OCI-LY7 (cell line): Measurements from ENCODE around the gene RAD51B. TPM values are rescaled to one million over a fixed set of nuclear protein-coding genes. Genes with fewer than 3 reads are reported as not detected.

Experiments used
- BruUV-seq: library from RNA; stranded (reverse); fragments of 400-500 nt; replicated peaks from 2 replicates; lab custom pipeline; 2021; lab: Mats Ljungman, UMichigan
- CTCF ChIA-PET: fragments of 300-600 bp; sonication (Branson Sonifier 250); formaldehyde crosslinking; loops from one replicate; lab custom pipeline; 2022; ENCODE audit warnings: antibody characterized with exemption; ENCODE audit not compliant: unreplicated experiment; lab: Charles Lee
- POLR2A ChIA-PET: fragments of 300-600 bp; sonication (Branson Sonifier 250); formaldehyde crosslinking; loops from one replicate; lab custom pipeline; 2022; ENCODE audit warnings: antibody characterized with exemption; lab: Charles Lee
- DNase-seq: peaks from one replicate; pipeline ENCODE4 v3.0.0-alpha.2; 2015; ENCODE audit warnings: low spot score
- H2AFZ ChIP-seq: fragments of 200-600 bp; sonication (generic), shearing (Covaris generic); 2 replicates; pipeline ENCODE4 v1.6.1; 2014; ENCODE audit warnings: mild to moderate bottlenecking, antibody characterized with exemption, low read length, moderate library complexity
- H3K27ac ChIP-seq: fragments of 200-600 bp; sonication (generic); 2 replicates; pipeline ENCODE4 v1.5.1; 2014; ENCODE audit warnings: mixed run types, low read depth, mild to moderate bottlenecking, moderate library complexity, low read length, inconsistent platforms; ENCODE audit not compliant: poor library complexity, severe bottlenecking
- H3K36me3 ChIP-seq: fragments of 200-600 bp; sonication (generic); 2 replicates; pipeline ENCODE4 v1.6.1; 2014; ENCODE audit warnings: mild to moderate bottlenecking, antibody characterized with exemption, low read length, moderate library complexity, mixed read lengths; ENCODE audit not compliant: insufficient read depth
- H3K4me1 ChIP-seq: fragments of 200-600 bp; sonication (generic); 2 replicates; pipeline ENCODE4 v1.5.1; 2014; ENCODE audit warnings: mild to moderate bottlenecking, low read length; ENCODE audit not compliant: insufficient read depth, poor library complexity, severe bottlenecking
- H3K4me2 ChIP-seq: fragments of 200-600 bp; sonication (generic); 2 replicates; pipeline ENCODE4 v1.6.1; 2014; ENCODE audit warnings: mild to moderate bottlenecking, low read length
- H3K4me3 ChIP-seq: fragments of 200-600 bp; sonication (generic); 2 replicates; pipeline ENCODE4 v1.5.1; 2014; ENCODE audit warnings: mild to moderate bottlenecking, low read depth, low read length; ENCODE audit not compliant: poor library complexity, severe bottlenecking
- H3K79me2 ChIP-seq: fragments of 200-600 bp; sonication (generic); 2 replicates; pipeline ENCODE4 v1.6.1; 2016; ENCODE audit warnings: low read depth, mild to moderate bottlenecking, low read length, moderate library complexity, mixed read lengths; ENCODE audit not compliant: insufficient read depth
- H3K9me2 ChIP-seq: fragments of 200-600 bp; sonication (generic); 2 replicates; pipeline ENCODE4 v1.6.1; 2016; ENCODE audit warnings: mild to moderate bottlenecking, low read length, mixed read lengths; ENCODE audit not compliant: insufficient read depth
- H3K9me3 ChIP-seq: fragments of 200-600 bp; sonication (generic); 2 replicates; pipeline ENCODE4 v1.6.1; 2014; ENCODE audit warnings: mild to moderate bottlenecking, mixed run types, low read length, mixed read lengths
- H4K20me1 ChIP-seq: fragments of 200-600 bp; sonication (generic); 2 replicates; pipeline ENCODE4 v1.6.1; 2014; ENCODE audit warnings: mild to moderate bottlenecking, antibody characterized with exemption, low read length, moderate library complexity, mixed read lengths; ENCODE audit not compliant: insufficient read depth
- EZH2phosphoT487 ChIP-seq: fragments of 200-600 bp; sonication (generic); IDR thresholded peaks from 2 replicates; pipeline ENCODE4 v1.6.1; 2018; ENCODE audit warnings: low read depth, borderline replicate concordance, mild to moderate bottlenecking, mixed run types, antibody characterized with exemption, low read length, moderate library complexity, mixed read lengths
- intact Hi-C: fragments of 100-400 bp; cut with micrococcal nuclease; formaldehyde crosslinking; loops from one replicate; pipeline ENCODE4 v1.10.0; 2022; ENCODE audit not compliant: unreplicated experiment
- total RNA-seq, 2 experiments: library from RNA; depleted of rRNA in 1 of 2; stranded (reverse); fragments of >200 nt in 1 of 2; shearing (Covaris generic) in 1 of 2; gene quantifications; 2 replicates each; pipeline ENCODE4 v1.2.3, GENCODE V29; 2014 to 2022
- TF ChIP-seq, protein P1 (sequence below): fragments of 200-600 bp; sonication (generic); conservative IDR thresholded peaks from 2 replicates; pipeline ENCODE4 v1.5.1; 2014; ENCODE audit warnings: mild to moderate bottlenecking, antibody characterized with exemption, low read length, moderate library complexity, mixed read lengths

Gene RAD51B
- total RNA-seq, 2 experiments from 2014 or later = 41.4 to 89.9 TPM

DNA sequence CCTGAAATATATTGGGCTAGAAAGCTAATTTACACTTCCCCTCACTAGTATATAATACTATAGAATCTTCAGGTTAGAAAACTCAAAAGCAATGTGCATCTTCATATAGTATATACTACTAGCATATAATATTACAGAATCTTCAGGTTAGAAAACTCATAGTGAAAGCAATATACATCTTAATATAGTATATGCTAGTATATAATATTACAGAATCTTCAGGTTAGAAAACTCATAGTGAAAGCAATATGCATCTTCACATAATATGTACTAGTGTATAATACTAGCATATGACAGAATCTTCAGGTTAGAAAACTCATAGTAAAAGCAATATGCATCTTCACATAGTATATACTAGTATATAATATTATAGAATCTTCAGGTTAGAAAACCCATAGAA, 643.7 kb downstream of the RAD51B start:
- no peak for TF ChIP-seq EZH2phosphoT487
- TF ChIP-seq, protein P1, sequence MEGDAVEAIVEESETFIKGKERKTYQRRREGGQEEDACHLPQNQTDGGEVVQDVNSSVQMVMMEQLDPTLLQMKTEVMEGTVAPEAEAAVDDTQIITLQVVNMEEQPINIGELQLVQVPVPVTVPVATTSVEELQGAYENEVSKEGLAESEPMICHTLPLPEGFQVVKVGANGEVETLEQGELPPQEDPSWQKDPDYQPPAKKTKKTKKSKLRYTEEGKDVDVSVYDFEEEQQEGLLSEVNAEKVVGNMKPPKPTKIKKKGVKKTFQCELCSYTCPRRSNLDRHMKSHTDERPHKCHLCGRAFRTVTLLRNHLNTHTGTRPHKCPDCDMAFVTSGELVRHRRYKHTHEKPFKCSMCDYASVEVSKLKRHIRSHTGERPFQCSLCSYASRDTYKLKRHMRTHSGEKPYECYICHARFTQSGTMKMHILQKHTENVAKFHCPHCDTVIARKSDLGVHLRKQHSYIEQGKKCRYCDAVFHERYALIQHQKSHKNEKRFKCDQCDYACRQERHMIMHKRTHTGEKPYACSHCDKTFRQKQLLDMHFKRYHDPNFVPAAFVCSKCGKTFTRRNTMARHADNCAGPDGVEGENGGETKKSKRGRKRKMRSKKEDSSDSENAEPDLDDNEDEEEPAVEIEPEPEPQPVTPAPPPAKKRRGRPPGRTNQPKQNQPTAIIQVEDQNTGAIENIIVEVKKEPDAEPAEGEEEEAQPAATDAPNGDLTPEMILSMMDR = no peak
- Histone ChIP-seq H3K36me3 (no peaks in the 10 kb centered on the region), H3K27ac (no peak overlapping the region), H3K79me2 (no peaks in the 10 kb centered on the region), H2AFZ (no peak overlapping the region), H3K9me3 (no peaks in the 10 kb centered on the region), H3K4me1 (no peaks in the 10 kb centered on the region), H3K9me2 (no peaks in the 10 kb centered on the region), H4K20me1 (no peaks in the 10 kb centered on the region), H3K4me2 (no peak overlapping the region), H3K4me3 (no peak overlapping the region)
- ChIA-PET POLR2A (no interaction called here), CTCF (no interaction called here)
- no peak for DNase-seq
- intact Hi-C loops = no loop called here
- no TSS peak for BruUV-seq

DNA sequence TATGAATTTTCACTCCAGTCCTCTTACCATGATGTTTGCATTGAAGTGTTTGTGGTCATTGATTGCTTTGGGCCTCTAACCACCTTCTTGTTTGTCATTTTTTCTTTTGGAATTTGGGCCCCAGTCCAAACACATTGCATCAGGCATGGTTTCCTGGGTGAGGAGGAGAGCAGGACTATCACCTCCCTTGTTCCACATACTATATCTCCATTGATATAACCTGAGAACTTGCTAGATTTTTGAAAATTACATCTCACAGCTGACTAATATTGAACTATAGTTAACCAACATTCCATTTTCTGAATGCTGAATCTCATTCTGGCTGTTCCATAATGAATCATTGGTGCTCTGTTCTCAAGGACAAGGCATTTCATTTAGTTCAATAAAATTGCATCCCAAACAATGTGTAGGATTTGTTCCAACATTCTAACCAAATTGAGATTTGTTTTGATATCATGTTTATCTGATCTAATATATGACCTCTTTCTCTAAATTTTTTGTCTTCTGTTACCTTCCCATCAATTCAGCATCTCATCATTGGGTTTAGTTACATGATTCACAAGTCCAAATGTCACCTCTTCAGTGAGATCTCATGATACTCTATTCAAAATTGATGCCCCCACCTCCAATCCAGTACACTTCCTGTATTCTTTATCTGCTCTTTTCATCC, 644.3 kb downstream of the RAD51B start:
- H3K36me3 ChIP-seq = no peaks in the 10 kb centered on the region
- H3K9me3 ChIP-seq = no peaks in the 10 kb centered on the region
- no peak overlapping the region for H3K4me3 ChIP-seq
- no peak overlapping the region for H3K4me2 ChIP-seq
- CTCF ChIA-PET = no interaction called here
- no peak for TF ChIP-seq EZH2phosphoT487
- TF ChIP-seq, protein P1 = no peak
- no peaks in the 10 kb centered on the region for H4K20me1 ChIP-seq
- H3K27ac ChIP-seq = no peak overlapping the region
- no TSS peak for BruUV-seq
- no peaks in the 10 kb centered on the region for H3K9me2 ChIP-seq
- no peak for DNase-seq
- intact Hi-C loops = no loop called here
- no peak overlapping the region for H2AFZ ChIP-seq
- H3K4me1 ChIP-seq = no peaks in the 10 kb centered on the region
- H3K79me2 ChIP-seq = no peaks in the 10 kb centered on the region
- POLR2A ChIA-PET = no interaction called here

DNA sequence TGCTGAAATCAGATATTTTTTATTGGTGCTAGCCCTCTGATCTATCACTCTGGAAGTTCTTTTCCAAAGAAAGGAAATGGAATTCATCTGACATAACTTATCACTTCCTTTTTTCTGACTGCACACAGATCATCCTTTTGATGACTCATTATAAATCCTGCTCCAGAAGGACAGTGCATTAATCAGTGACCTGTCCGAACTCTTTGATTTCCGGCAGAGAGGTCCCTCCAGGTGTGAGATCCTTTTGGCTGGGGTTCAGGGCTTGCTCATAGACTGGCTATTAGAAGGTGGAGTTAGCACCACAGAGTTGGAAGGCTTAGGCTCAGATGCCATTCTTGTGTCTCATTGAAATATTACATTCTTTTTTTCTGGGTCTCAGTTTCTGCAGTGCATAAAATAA, 645.1 kb downstream of the RAD51B start:
- Histone ChIP-seq H3K36me3 (no peaks in the 10 kb centered on the region), H3K4me1 (no peaks in the 10 kb centered on the region), H3K4me2 (no peak overlapping the region), H4K20me1 (no peaks in the 10 kb centered on the region), H3K9me2 (no peaks in the 10 kb centered on the region), H3K79me2 (no peaks in the 10 kb centered on the region), H3K4me3 (no peak overlapping the region), H2AFZ (no peak overlapping the region), H3K9me3 (no peaks in the 10 kb centered on the region), H3K27ac (no peak overlapping the region)
- TF ChIP-seq, protein P1 = no peak
- TF ChIP-seq EZH2phosphoT487 = no peak
- intact Hi-C loops = no loop called here
- POLR2A ChIA-PET = no interaction called here
- no peak for DNase-seq
- CTCF ChIA-PET = no interaction called here
- no TSS peak for BruUV-seq
